Progenitor cell of endocrine pancreas (in vitro differentiated cells): ENCODE measurements around the gene PPP1R1A. TPM values are rescaled to one million over a fixed set of nuclear protein-coding genes. Genes with fewer than 3 reads are reported as not detected.

Experiments used
- DNase-seq: peaks from one replicate; pipeline ENCODE4 v3.0.0; 2021; ENCODE audit warnings: low spot score; ENCODE audit not compliant: unreplicated experiment
- H3K27ac Mint-ChIP-seq: 2 replicates; pipeline ENCODE4 v1.8.0; 2021; ENCODE audit warnings: mild to moderate bottlenecking, moderate library complexity, mixed read lengths
- H3K27me3 Mint-ChIP-seq: 2 replicates; pipeline ENCODE4 v1.8.0; 2021; ENCODE audit warnings: mixed read lengths
- H3K36me3 Mint-ChIP-seq: 2 replicates; pipeline ENCODE4 v1.8.0; 2022; ENCODE audit warnings: mixed read lengths; ENCODE audit not compliant: insufficient read depth
- H3K4me1 Mint-ChIP-seq: 2 replicates; pipeline ENCODE4 v1.8.0; 2021; ENCODE audit warnings: low read depth, mixed read lengths
- H3K4me3 Mint-ChIP-seq: 2 replicates; pipeline ENCODE4 v1.8.0; 2021; ENCODE audit warnings: low read depth, mild to moderate bottlenecking, moderate library complexity, mixed read lengths
- H3K9me3 Mint-ChIP-seq: 2 replicates; pipeline ENCODE4 v1.8.0; 2021; ENCODE audit warnings: low read depth, mixed read lengths
- total RNA-seq: library from RNA; stranded (reverse); gene quantifications from 2 replicates; pipeline ENCODE4 v1.2.1, GENCODE V29; 2021
- TF ChIP-seq, protein P1 (sequence below): fragments of 200-600 bp; sonication (generic); IDR thresholded peaks from one replicate; pipeline ENCODE4 v1.5.0; 2021; ENCODE audit warnings: antibody characterized with exemption, mild to moderate bottlenecking; ENCODE audit not compliant: unreplicated experiment

Gene PPP1R1A
- total RNA-seq, 1 donor from 2014 or later, result 22.1 TPM

DNA sequence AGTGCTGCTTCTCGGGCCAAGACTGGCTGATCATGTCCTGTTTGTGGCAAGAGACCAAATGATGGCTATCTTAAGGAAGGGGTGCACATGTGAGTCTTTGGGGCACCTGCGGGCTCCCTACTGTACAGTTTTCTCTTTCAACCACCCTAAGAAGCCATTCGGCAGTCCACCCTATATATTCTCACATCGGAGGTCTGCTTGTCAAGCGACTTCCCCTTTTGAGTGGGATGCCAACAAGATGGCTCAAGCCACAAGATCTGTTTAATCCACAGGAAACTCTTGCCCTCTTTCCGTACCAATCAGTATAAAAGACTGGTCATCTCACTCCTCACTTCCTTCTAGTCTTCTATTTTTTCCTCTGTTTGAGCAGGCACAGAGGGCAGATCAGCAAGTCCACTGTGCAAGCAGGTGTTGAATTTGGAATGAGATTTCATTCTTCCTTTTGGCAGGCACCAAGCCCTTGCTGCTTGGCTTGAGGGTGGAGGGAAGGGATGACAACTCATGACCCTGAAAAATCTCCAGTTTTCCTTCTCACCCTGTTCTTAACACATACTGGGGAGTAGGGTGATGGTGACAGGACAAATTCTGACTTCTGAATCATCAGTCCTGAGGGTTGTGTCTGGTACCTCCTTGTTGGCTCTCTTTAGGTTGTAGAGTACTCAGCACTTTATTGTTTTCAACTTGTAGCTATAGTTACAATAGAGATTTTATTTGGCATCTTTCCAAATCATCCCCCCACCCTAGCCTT, 28.6 kb upstream of the PPP1R1A start:
- DNase-seq, result no peak
- peaks cover 65% of the 10 kb centered on the region for H3K27me3 Mint-ChIP-seq

DNA sequence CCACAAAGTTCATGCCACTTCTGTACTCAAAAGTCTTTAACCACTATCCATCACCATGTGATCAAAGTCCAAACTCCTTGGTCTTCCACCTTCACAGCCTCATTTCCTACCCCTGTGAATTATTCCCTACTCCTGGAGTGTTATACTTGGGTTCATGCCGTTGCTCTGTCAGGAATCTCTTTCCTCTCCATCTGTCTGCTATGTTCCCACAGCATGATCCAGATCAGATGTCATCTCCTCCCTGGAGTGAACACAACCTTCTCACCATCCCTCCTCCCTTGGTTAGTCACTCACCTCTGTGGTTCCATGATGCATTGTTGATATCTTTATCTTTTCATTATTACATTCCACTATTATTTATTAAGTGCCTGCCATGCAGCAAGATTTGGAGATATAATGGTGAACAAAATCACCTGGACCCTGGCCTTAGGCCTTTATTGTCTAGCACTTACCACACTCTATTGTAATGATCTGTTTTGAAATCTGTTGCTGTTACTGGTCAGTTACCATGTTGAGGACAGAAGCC, 23.8 kb upstream of the PPP1R1A start:
- TF ChIP-seq, protein P1, sequence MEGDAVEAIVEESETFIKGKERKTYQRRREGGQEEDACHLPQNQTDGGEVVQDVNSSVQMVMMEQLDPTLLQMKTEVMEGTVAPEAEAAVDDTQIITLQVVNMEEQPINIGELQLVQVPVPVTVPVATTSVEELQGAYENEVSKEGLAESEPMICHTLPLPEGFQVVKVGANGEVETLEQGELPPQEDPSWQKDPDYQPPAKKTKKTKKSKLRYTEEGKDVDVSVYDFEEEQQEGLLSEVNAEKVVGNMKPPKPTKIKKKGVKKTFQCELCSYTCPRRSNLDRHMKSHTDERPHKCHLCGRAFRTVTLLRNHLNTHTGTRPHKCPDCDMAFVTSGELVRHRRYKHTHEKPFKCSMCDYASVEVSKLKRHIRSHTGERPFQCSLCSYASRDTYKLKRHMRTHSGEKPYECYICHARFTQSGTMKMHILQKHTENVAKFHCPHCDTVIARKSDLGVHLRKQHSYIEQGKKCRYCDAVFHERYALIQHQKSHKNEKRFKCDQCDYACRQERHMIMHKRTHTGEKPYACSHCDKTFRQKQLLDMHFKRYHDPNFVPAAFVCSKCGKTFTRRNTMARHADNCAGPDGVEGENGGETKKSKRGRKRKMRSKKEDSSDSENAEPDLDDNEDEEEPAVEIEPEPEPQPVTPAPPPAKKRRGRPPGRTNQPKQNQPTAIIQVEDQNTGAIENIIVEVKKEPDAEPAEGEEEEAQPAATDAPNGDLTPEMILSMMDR, result no peak
- H3K36me3 Mint-ChIP-seq, result no peaks in the 10 kb centered on the region
- no peak overlapping the region for H3K4me3 Mint-ChIP-seq
- H3K27ac Mint-ChIP-seq, result no peak overlapping the region
- peaks cover 79% of the 10 kb centered on the region for H3K27me3 Mint-ChIP-seq
- H3K9me3 Mint-ChIP-seq, result no peaks in the 10 kb centered on the region
- DNase-seq, result no peak
- peaks cover 12% of the 10 kb centered on the region for H3K4me1 Mint-ChIP-seq

More for the DNA sequence above, 28.6 kb upstream of the PPP1R1A start:
- TF ChIP-seq, protein P1, result no peak
- peaks cover 1% of the 10 kb centered on the region for H3K4me1 Mint-ChIP-seq
- H3K36me3 Mint-ChIP-seq, result no peaks in the 10 kb centered on the region
- H3K9me3 Mint-ChIP-seq, result no peaks in the 10 kb centered on the region
- H3K4me3 Mint-ChIP-seq, result no peak overlapping the region
- no peak overlapping the region for H3K27ac Mint-ChIP-seq

DNA sequence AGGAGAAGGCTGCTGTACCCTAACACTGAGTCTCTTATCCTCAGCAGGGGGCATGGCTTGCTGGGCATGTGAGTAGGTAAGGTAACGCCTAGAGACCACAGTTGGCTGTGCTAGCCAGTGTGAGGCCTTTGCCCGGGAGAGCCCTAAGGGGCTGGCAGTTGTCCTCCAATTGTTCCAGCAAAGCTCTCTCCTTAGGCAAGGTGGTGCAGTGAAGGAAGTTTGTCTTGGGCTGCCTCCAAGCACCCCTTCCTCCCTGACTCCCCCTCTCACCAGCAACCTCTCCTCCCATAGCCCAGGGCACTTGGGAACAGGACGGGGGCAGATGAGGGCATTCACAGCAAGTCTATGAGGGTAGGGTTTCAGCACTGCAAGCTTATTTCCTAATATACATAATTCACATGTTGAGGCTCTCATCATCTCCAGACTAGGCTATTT, 23.3 kb upstream of the PPP1R1A start:
- DNase-seq, result no peak
- H3K27ac Mint-ChIP-seq, result no peak overlapping the region
- H3K27me3 Mint-ChIP-seq, result peaks cover 79% of the 10 kb centered on the region
- no peaks in the 10 kb centered on the region for H3K36me3 Mint-ChIP-seq
- H3K4me3 Mint-ChIP-seq, result no peak overlapping the region
- H3K9me3 Mint-ChIP-seq, result no peaks in the 10 kb centered on the region
- H3K4me1 Mint-ChIP-seq, result peaks cover 12% of the 10 kb centered on the region
- TF ChIP-seq, protein P1, result no peak

DNA sequence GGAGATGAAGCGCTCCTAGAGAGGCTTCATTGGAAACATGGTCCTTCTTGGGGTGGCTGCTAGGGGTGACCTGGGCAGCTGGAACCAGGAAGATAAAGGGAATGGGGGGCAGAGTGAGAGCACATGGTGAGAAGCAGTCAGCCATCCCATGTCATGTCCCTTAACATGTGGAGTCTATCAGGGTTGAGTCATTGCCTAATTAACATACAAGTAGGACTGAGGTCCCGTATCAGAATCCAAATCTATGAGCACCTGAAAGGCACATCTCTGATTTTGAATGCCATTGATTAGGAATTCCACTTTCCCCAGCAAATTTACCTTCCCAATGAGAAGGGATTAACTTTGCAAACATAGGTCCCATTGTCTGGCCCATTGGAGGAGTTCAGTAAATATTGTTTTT, 20.3 kb upstream of the PPP1R1A start:
- Mint-ChIP-seq H3K4me1 (peaks cover 11% of the 10 kb centered on the region), H3K4me3 (no peak overlapping the region), H3K27ac (no peak overlapping the region), H3K36me3 (no peaks in the 10 kb centered on the region), H3K9me3 (no peaks in the 10 kb centered on the region), H3K27me3 (peaks cover 73% of the 10 kb centered on the region)
- DNase-seq, result no peak
- TF ChIP-seq, protein P1, result no peak

DNA sequence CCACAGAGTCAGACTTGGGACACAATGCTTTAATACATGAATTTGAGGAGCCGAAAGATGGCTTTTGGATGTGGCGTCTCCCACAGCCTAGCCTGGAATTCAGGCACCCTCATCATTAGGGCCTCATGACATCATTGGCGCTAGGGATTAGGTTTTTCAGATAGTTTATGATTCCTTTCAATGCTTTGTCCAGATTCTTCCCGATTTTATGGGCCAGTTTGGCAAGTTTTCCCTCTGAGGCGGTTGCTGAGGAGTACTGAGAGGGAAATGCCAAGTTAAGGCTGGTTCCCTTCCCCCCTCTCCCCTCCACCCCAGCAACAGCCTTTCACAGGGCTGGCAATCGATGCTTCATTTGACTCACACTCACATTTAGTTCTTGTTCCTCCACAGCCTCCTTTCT, 19.7 kb upstream of the PPP1R1A start:
- TF ChIP-seq, protein P1, result no peak
- Mint-ChIP-seq H3K36me3 (no peaks in the 10 kb centered on the region), H3K27me3 (peaks cover 68% of the 10 kb centered on the region), H3K9me3 (no peaks in the 10 kb centered on the region), H3K4me3 (no peak overlapping the region), H3K4me1 (peaks cover 11% of the 10 kb centered on the region), H3K27ac (no peak overlapping the region)
- no peak for DNase-seq
